ENCODE results near the gene IMMP2L. TPM values are rescaled to one million over a fixed set of nuclear protein-coding genes. Genes with fewer than 3 reads are reported as not detected.

Gene IMMP2L
- polyA plus RNA-seq, 1 donor: 21.0 TPM

- peak; percentile 16 to 20 for DNase-seq
- no peaks in the 10 kb centered on the region for H3K36me3 ChIP-seq (ENCODE audit: control insufficient read depth, insufficient read depth, low read length)
- H3K9me3 ChIP-seq (ENCODE audit: control insufficient read depth, low read depth, low read length): no peaks in the 10 kb centered on the region
- 80% methylated on average over 1 of the region's 1 CpG for WGBS (ENCODE audit: insufficient coverage, low lambda C conversion rate)
- H3K4me3 ChIP-seq (ENCODE audit: low read length): no peak overlapping the region
- no peaks in the 10 kb centered on the region for H3K4me1 ChIP-seq (ENCODE audit: control insufficient read depth, insufficient read depth, low read length)
- no peaks in the 10 kb centered on the region for H3K27me3 ChIP-seq (ENCODE audit: control insufficient read depth, insufficient read depth, low read length)
- no peak overlapping the region for H3K27ac ChIP-seq (ENCODE audit: low read length)
These were observed 472.4 kb downstream of the IMMP2L start for GRCh38 chr7:111089822-111090426.

DNA sequence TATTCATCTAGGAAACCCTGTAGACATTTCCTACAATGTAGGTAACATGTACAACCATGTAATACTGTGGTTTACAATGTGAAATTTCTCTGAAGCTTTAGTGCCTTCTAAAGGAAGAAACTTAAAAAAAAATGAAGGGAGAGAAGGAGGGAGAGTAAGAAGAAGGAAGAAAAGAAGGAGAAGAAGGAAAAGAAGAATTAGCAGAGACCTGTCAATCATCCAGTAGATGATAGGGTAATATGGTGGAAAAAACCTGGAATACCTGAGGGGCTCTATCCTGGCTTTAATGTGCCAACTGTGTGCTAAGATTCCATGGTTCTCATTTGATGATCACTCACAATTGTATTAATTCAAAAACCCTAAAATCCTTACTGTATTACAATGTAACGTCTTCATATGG, 474.0 kb downstream of the IMMP2L start:
- H3K4me3 ChIP-seq (ENCODE audit: low read length): no peak overlapping the region
- H3K27me3 ChIP-seq (ENCODE audit: control insufficient read depth, insufficient read depth, low read length): no peaks in the 10 kb centered on the region
- H3K36me3 ChIP-seq (ENCODE audit: control insufficient read depth, insufficient read depth, low read length): no peaks in the 10 kb centered on the region
- H3K4me1 ChIP-seq (ENCODE audit: control insufficient read depth, insufficient read depth, low read length): no peaks in the 10 kb centered on the region
- no peak overlapping the region for H3K27ac ChIP-seq (ENCODE audit: low read length)
- DNase-seq: no peak
- H3K9me3 ChIP-seq (ENCODE audit: control insufficient read depth, low read depth, low read length): no peaks in the 10 kb centered on the region
- 100% methylated on average over 1 of the region's 1 CpG for WGBS (ENCODE audit: insufficient coverage, low lambda C conversion rate)

- DNase-seq: no peak
- Histone ChIP-seq H3K36me3 (ENCODE audit: control insufficient read depth, insufficient read depth, low read length) (no peaks in the 10 kb centered on the region), H3K27ac (ENCODE audit: low read length) (no peak overlapping the region), H3K27me3 (ENCODE audit: control insufficient read depth, insufficient read depth, low read length) (no peaks in the 10 kb centered on the region), H3K4me3 (ENCODE audit: low read length) (no peak overlapping the region), H3K4me1 (ENCODE audit: control insufficient read depth, insufficient read depth, low read length) (no peaks in the 10 kb centered on the region), H3K9me3 (ENCODE audit: control insufficient read depth, low read depth, low read length) (no peaks in the 10 kb centered on the region)
- 95% methylated on average over 2 of the region's 2 CpGs for WGBS (ENCODE audit: insufficient coverage, low lambda C conversion rate)
These were observed 475.8 kb downstream of the IMMP2L start for GRCh38 chr7:111086532-111086931.

- no peak for DNase-seq
- no CpG with 5 or more reads among the region's 3 CpGs for WGBS (ENCODE audit: insufficient coverage, low lambda C conversion rate)
- Histone ChIP-seq H3K27ac (ENCODE audit: low read length) (no peak overlapping the region), H3K27me3 (ENCODE audit: control insufficient read depth, insufficient read depth, low read length) (no peaks in the 10 kb centered on the region), H3K4me3 (ENCODE audit: low read length) (no peak overlapping the region), H3K9me3 (ENCODE audit: control insufficient read depth, low read depth, low read length) (no peaks in the 10 kb centered on the region), H3K36me3 (ENCODE audit: control insufficient read depth, insufficient read depth, low read length) (no peaks in the 10 kb centered on the region), H3K4me1 (ENCODE audit: control insufficient read depth, insufficient read depth, low read length) (no peaks in the 10 kb centered on the region)
These were observed 476.9 kb downstream of the IMMP2L start for GRCh38 chr7:111085356-111085755.

DNA sequence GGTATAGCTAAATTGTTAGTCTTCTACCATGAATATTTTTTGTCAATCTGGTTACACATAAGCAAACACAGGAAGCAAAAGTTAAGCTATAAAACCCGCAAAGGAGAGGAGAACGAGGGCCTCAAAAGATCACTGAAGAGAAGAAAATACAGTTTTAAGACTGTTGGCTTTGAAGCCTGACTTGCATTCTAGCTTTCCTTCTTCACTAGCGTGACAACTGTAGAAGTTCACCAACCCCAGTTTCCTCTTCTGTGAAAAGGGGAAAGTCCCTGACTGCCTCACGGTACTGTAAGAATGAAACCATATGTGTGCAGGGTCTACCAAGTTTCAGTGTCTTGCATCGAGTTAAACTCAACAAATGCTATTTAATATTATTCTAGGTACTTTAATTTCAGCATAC, 478.9 kb downstream of the IMMP2L start:
- H3K4me3 ChIP-seq (ENCODE audit: low read length): no peak overlapping the region
- H3K9me3 ChIP-seq (ENCODE audit: control insufficient read depth, low read depth, low read length): no peaks in the 10 kb centered on the region
- H3K27ac ChIP-seq (ENCODE audit: low read length): no peak overlapping the region
- no peaks in the 10 kb centered on the region for H3K4me1 ChIP-seq (ENCODE audit: control insufficient read depth, insufficient read depth, low read length)
- peak in 1 of 2 donors; percentile 23 for DNase-seq
- H3K36me3 ChIP-seq (ENCODE audit: control insufficient read depth, insufficient read depth, low read length): no peaks in the 10 kb centered on the region
- no peaks in the 10 kb centered on the region for H3K27me3 ChIP-seq (ENCODE audit: control insufficient read depth, insufficient read depth, low read length)
- no CpG with 5 or more reads among the region's 5 CpGs for WGBS (ENCODE audit: insufficient coverage, low lambda C conversion rate)

DNA sequence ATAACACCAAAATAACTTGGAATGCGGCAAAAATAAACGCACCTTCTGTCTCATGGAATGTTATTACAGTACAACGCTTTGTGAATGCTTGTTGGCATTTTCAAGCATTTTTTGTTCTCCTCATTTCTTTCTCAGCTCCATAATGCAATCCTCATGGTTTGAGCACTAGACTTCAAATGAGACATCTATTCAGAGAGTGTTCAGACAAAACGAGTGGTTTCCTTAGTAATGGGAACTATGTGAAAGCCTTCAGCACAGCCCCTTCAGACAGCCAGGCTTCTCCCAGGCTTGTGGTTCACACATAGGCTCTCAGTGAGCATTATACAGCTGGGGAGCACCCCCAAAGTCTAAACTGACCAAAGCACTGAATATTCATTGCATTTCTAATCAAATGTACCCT, 479.9 kb downstream of the IMMP2L start:
- H3K27me3 ChIP-seq (ENCODE audit: control insufficient read depth, insufficient read depth, low read length): no peaks in the 10 kb centered on the region
- H3K27ac ChIP-seq (ENCODE audit: low read length): no peak overlapping the region
- no peaks in the 10 kb centered on the region for H3K4me1 ChIP-seq (ENCODE audit: control insufficient read depth, insufficient read depth, low read length)
- WGBS (ENCODE audit: insufficient coverage, low lambda C conversion rate): no CpG with 5 or more reads among the region's 4 CpGs
- no peaks in the 10 kb centered on the region for H3K9me3 ChIP-seq (ENCODE audit: control insufficient read depth, low read depth, low read length)
- no peak for DNase-seq
- no peak overlapping the region for H3K4me3 ChIP-seq (ENCODE audit: low read length)
- H3K36me3 ChIP-seq (ENCODE audit: control insufficient read depth, insufficient read depth, low read length): no peaks in the 10 kb centered on the region

DNA sequence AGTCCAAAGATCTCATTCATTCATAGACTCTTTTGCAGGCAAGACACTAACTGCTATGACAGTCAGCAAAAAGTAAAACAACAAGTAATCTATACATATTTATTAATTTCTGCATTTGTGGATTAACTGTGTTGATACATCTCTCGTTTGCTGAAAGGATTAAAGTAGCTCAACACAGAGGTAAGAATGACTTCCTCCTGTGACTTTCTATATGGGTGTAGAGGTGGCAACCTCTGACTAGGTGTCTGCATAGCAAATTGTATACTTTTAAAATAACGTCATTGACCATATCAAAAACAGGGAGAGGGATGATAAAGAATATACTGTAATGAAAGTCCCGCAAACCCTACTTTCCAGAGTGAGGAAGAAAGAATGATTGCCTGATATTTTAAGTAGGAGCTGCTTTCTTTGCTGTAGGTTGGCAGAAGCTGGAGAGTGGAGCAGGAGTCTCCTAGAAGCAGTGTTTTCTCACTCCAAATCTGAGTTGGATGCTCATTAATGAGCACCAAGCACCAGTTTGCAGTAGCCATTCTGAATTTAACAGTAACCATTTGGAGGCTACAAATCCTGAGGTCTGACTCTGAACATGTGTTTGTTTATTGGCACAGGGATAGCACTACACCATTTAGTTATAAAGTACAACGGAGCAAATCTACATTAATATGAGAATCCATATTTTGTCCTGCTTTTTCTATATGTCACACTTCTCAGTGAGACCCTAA, 480.6 kb downstream of the IMMP2L start:
- H3K27me3 ChIP-seq (ENCODE audit: control insufficient read depth, insufficient read depth, low read length): no peaks in the 10 kb centered on the region
- H3K4me3 ChIP-seq (ENCODE audit: low read length): no peak overlapping the region
- no peaks in the 10 kb centered on the region for H3K36me3 ChIP-seq (ENCODE audit: control insufficient read depth, insufficient read depth, low read length)
- no peaks in the 10 kb centered on the region for H3K4me1 ChIP-seq (ENCODE audit: control insufficient read depth, insufficient read depth, low read length)
- H3K9me3 ChIP-seq (ENCODE audit: control insufficient read depth, low read depth, low read length): no peaks in the 10 kb centered on the region
- 50% methylated on average over 1 of the region's 4 CpGs for WGBS (ENCODE audit: insufficient coverage, low lambda C conversion rate)
- DNase-seq: peak in 1 of 2 donors; percentile 31
- no peak overlapping the region for H3K27ac ChIP-seq (ENCODE audit: low read length)

DNA sequence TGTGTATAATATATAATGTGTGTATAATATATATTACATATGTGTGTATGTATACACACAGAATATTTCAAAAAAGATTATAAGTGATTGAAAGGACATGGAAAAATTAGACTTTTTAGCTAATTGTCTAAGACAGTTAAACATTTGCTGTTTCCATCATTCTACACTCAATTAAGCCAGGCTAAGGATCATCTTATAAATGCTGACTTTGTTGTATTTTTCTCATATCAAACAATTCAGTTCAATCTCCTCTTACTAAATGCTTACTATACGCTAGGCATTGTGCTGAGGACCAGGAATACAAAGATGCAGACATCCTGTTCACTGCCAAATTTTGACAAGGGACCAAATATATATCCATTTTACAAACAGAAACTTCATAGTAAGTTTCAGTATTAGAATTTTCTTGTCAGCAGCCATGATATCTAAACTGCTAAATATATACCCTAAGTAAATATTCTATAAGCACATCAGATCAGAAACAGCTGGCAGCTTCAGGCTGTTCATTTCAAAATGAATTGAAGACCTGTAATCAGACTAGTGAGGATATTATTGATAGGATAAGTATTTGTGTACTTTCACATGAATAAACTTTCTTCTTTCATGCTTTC, 481.7 kb downstream of the IMMP2L start:
- no CpG with 5 or more reads among the region's 1 CpG for WGBS (ENCODE audit: insufficient coverage, low lambda C conversion rate)
- Histone ChIP-seq H3K9me3 (ENCODE audit: control insufficient read depth, low read depth, low read length) (no peaks in the 10 kb centered on the region), H3K27ac (ENCODE audit: low read length) (no peak overlapping the region), H3K4me3 (ENCODE audit: low read length) (no peak overlapping the region), H3K27me3 (ENCODE audit: control insufficient read depth, insufficient read depth, low read length) (no peaks in the 10 kb centered on the region), H3K4me1 (ENCODE audit: control insufficient read depth, insufficient read depth, low read length) (no peaks in the 10 kb centered on the region), H3K36me3 (ENCODE audit: control insufficient read depth, insufficient read depth, low read length) (no peaks in the 10 kb centered on the region)
- DNase-seq: no peak

GRCh38 chr7:111077001-111077400, 485.3 kb downstream of the IMMP2L start:
- peaks cover 9% of the 10 kb centered on the region for H3K4me1 ChIP-seq (ENCODE audit: control insufficient read depth, insufficient read depth, low read length)
- no peaks in the 10 kb centered on the region for H3K36me3 ChIP-seq (ENCODE audit: control insufficient read depth, insufficient read depth, low read length)
- WGBS (ENCODE audit: insufficient coverage, low lambda C conversion rate): no CpG with 5 or more reads among the region's 2 CpGs
- no peak overlapping the region for H3K4me3 ChIP-seq (ENCODE audit: low read length)
- no peak overlapping the region for H3K27ac ChIP-seq (ENCODE audit: low read length)
- DNase-seq: no peak
- H3K9me3 ChIP-seq (ENCODE audit: control insufficient read depth, low read depth, low read length): no peaks in the 10 kb centered on the region
- H3K27me3 ChIP-seq (ENCODE audit: control insufficient read depth, insufficient read depth, low read length): no peaks in the 10 kb centered on the region

DNA sequence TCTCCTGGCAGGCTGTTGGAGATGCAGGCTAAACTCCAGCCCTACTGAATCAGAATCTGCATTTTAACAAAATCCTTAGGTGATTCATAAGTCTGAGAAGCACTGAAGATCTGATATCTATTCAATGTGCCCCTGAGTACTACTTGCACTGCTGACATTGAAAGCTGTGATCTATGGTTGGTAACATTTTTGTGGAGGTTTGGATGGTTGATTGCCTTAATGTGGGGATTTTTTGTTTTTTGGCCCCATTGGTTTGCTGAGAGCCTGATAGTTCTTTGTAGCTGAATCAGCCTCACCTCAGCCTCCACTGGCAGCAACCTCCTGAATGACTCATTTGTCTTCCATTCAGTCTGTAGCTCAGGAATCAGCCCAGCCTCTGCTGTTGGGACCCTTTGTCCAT, 486.1 kb downstream of the IMMP2L start:
- Histone ChIP-seq H3K4me3 (ENCODE audit: low read length) (no peak overlapping the region), H3K27ac (ENCODE audit: low read length) (no peak overlapping the region), H3K36me3 (ENCODE audit: control insufficient read depth, insufficient read depth, low read length) (no peaks in the 10 kb centered on the region), H3K9me3 (ENCODE audit: control insufficient read depth, low read depth, low read length) (no peaks in the 10 kb centered on the region), H3K4me1 (ENCODE audit: control insufficient read depth, insufficient read depth, low read length) (peaks cover 9% of the 10 kb centered on the region), H3K27me3 (ENCODE audit: control insufficient read depth, insufficient read depth, low read length) (no peaks in the 10 kb centered on the region)
- no peak for DNase-seq
